Measurements from ENCODE around the gene SDK1. TPM values are rescaled to one million over a fixed set of nuclear protein-coding genes. Genes with fewer than 3 reads are reported as not detected.

The SDK1 gene
- total RNA-seq, 1 experiment from 2014 or later, result 9.3 TPM

DNA sequence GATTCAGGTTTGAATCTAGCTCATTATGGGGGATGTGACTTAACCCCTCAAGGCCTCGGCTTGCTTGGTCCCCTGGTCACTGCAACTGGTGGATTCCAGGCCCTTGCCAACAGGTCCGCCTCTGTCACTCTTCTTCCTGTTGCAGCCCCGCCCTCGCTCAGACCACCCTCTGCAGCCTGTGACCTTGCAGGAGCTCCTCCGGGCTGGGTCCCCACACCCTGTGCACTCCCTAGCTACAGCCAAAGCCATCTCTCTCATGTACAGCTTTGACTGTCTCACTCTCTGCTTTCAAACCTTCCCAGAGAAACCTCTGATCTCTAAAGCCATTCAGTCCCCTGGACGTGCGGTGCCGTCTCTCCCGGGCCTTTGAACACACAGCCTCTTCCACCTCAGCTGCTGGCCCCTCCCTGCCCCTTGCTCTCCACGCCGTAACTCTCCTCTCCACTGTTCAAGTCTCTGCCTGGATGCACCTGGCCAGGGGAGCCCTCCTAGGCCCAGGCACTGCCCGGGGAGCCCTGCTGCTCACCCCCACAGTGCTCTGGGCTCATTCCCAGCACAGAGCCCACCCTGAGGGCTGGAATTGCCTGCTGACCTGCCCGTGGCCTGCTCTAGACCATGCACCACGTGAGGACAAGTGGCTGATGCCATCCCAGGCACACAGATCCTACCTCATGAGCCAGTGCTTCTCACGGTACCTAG, 895.2 kb downstream of the SDK1 start:
- ATAC-seq (no peak), DNase-seq (ENCODE audit: low spot score) (no peak)
- peaks cover 3% of the 10 kb centered on the region for H3K4me1 Mint-ChIP-seq
- ChIA-PET POLR2A (interaction anchor here (0.6 kb wide), 1 partner anchor 30 kb away, joined by 3 read pairs; no protein-coding TSS in a partner anchor), CTCF (interaction anchor here (1.0 to 2.0 kb wide), 2 partner anchors 30 to 201 kb away, joined by 3 to 6 read pairs; no protein-coding TSS in a partner anchor)
- no peaks in the 10 kb centered on the region for H3K27me3 Mint-ChIP-seq (ENCODE audit: low read depth)
- peak overlapping the region; percentile 63; the same call in 1 of the 2 replicates for H3K27ac Mint-ChIP-seq
- no peak for TF ChIP-seq OVOL2 (CRISPR knock-in tag; IDR thresholded peaks at IDR 0.05; ENCODE audit: borderline replicate concordance)
- TF ChIP-seq, protein P1, sequence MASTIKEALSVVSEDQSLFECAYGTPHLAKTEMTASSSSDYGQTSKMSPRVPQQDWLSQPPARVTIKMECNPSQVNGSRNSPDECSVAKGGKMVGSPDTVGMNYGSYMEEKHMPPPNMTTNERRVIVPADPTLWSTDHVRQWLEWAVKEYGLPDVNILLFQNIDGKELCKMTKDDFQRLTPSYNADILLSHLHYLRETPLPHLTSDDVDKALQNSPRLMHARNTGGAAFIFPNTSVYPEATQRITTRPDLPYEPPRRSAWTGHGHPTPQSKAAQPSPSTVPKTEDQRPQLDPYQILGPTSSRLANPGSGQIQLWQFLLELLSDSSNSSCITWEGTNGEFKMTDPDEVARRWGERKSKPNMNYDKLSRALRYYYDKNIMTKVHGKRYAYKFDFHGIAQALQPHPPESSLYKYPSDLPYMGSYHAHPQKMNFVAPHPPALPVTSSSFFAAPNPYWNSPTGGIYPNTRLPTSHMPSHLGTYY (CRISPR knock-in tag; IDR thresholded peaks at IDR 0.05), result no peak
- TF ChIP-seq FOXP1 (CRISPR knock-in tag; IDR thresholded peaks at IDR 0.05; ENCODE audit: borderline replicate concordance), result no peak
- TF ChIP-seq, protein P2, sequence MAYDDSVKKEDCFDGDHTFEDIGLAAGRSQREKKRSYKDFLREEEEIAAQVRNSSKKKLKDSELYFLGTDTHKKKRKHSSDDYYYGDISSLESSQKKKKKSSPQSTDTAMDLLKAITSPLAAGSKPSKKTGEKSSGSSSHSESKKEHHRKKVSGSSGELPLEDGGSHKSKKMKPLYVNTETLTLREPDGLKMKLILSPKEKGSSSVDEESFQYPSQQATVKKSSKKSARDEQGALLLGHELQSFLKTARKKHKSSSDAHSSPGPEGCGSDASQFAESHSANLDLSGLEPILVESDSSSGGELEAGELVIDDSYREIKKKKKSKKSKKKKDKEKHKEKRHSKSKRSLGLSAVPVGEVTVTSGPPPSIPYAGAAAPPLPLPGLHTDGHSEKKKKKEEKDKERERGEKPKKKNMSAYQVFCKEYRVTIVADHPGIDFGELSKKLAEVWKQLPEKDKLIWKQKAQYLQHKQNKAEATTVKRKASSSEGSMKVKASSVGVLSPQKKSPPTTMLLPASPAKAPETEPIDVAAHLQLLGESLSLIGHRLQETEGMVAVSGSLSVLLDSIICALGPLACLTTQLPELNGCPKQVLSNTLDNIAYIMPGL (CRISPR knock-in tag; IDR thresholded peaks at IDR 0.05), result no peak
- TF ChIP-seq FOXK1 (CRISPR knock-in tag; IDR thresholded peaks at IDR 0.05), result no peak
- TF ChIP-seq, protein P3, sequence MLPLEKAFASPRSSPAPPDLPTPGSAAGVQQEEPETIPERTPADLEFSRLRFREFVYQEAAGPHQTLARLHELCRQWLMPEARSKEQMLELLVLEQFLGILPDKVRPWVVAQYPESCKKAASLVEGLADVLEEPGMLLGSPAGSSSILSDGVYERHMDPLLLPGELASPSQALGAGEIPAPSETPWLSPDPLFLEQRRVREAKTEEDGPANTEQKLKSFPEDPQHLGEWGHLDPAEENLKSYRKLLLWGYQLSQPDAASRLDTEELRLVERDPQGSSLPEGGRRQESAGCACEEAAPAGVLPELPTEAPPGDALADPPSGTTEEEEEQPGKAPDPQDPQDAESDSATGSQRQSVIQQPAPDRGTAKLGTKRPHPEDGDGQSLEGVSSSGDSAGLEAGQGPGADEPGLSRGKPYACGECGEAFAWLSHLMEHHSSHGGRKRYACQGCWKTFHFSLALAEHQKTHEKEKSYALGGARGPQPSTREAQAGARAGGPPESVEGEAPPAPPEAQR (CRISPR knock-in tag; IDR thresholded peaks at IDR 0.05), result no peak
- TF ChIP-seq ZNF396 (CRISPR knock-in tag; IDR thresholded peaks at IDR 0.05; ENCODE audit: borderline replicate concordance), result no peak
- TF ChIP-seq, protein P4, sequence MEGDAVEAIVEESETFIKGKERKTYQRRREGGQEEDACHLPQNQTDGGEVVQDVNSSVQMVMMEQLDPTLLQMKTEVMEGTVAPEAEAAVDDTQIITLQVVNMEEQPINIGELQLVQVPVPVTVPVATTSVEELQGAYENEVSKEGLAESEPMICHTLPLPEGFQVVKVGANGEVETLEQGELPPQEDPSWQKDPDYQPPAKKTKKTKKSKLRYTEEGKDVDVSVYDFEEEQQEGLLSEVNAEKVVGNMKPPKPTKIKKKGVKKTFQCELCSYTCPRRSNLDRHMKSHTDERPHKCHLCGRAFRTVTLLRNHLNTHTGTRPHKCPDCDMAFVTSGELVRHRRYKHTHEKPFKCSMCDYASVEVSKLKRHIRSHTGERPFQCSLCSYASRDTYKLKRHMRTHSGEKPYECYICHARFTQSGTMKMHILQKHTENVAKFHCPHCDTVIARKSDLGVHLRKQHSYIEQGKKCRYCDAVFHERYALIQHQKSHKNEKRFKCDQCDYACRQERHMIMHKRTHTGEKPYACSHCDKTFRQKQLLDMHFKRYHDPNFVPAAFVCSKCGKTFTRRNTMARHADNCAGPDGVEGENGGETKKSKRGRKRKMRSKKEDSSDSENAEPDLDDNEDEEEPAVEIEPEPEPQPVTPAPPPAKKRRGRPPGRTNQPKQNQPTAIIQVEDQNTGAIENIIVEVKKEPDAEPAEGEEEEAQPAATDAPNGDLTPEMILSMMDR (IDR thresholded peaks at IDR 0.05), result no peak
- TF ChIP-seq, protein P5, sequence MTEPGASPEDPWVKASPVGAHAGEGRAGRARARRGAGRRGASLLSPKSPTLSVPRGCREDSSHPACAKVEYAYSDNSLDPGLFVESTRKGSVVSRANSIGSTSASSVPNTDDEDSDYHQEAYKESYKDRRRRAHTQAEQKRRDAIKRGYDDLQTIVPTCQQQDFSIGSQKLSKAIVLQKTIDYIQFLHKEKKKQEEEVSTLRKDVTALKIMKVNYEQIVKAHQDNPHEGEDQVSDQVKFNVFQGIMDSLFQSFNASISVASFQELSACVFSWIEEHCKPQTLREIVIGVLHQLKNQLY (CRISPR knock-in tag; IDR thresholded peaks at IDR 0.05), result no peak
- TF ChIP-seq EMX1 (CRISPR knock-in tag; IDR thresholded peaks at IDR 0.05), result no peak
- no peak for TF ChIP-seq IRF2 (CRISPR knock-in tag; IDR thresholded peaks at IDR 0.05; ENCODE audit: borderline replicate concordance, low read depth)
- TF ChIP-seq, protein P6, sequence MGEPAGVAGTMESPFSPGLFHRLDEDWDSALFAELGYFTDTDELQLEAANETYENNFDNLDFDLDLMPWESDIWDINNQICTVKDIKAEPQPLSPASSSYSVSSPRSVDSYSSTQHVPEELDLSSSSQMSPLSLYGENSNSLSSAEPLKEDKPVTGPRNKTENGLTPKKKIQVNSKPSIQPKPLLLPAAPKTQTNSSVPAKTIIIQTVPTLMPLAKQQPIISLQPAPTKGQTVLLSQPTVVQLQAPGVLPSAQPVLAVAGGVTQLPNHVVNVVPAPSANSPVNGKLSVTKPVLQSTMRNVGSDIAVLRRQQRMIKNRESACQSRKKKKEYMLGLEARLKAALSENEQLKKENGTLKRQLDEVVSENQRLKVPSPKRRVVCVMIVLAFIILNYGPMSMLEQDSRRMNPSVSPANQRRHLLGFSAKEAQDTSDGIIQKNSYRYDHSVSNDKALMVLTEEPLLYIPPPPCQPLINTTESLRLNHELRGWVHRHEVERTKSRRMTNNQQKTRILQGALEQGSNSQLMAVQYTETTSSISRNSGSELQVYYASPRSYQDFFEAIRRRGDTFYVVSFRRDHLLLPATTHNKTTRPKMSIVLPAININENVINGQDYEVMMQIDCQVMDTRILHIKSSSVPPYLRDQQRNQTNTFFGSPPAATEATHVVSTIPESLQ (CRISPR knock-in tag; IDR thresholded peaks at IDR 0.05), result no peak
- TF ChIP-seq SOX15 (CRISPR knock-in tag; IDR thresholded peaks at IDR 0.05), result no peak
- TF ChIP-seq ZNF138 (CRISPR knock-in tag; conservative IDR thresholded peaks at IDR 0.05), result no peak
- TF ChIP-seq GABPB1 (CRISPR knock-in tag; IDR thresholded peaks at IDR 0.05), result no peak
- TF ChIP-seq MYBL2 (CRISPR knock-in tag; IDR thresholded peaks at IDR 0.05), result no peak
- peaks cover 7% of the 10 kb centered on the region for H3K9me3 Mint-ChIP-seq
- H3K4me3 Mint-ChIP-seq, result no peak overlapping the region
- H3K36me3 Mint-ChIP-seq, result no peaks in the 10 kb centered on the region

Measured in WTC11 (cell line).